ENCODE results near the gene GJC1. TPM values are rescaled to one million over a fixed set of nuclear protein-coding genes. Genes with fewer than 3 reads are reported as not detected.

Gene GJC1
- total and polyA plus RNA-seq, 4 donors = 3.9 to 44.3 (median 8.5) TPM

DNA sequence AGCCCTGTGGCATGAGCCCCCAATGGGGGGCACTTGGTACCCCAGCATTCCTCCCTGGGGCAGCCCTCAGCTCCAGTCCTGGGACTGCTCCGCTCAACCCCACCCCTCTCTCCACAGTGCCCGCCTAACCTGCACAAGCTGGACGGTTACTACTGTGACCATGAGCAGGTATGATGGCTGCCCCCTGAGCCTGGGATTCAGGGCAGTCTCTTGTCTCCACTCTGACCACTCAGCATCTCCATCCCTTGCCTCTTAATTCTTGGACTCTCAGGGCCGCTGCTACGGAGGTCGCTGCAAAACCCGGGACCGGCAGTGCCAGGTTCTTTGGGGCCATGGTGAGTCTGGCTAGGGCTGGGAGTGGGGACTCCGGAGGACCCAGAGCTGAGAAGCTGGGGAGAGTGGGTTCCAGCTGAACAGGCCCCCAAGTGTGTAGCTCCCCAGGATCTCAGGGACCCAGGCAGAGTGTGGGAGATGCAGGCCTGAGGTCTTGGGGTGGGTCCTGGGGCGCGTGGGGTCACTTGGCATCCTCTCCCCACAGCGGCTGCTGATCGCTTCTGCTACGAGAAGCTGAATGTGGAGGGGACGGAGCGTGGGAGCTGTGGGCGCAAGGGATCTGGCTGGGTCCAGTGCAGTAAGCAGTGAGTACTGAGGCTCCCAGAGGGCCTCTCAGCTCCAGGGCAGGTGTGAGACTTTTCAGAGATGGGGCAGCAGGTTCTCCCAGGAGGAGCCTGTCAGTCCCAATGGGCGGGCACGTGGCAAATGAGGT lies 53.3 kb downstream of the GJC1 start:
- Histone ChIP-seq H3K36me3 (ENCODE audit: control insufficient read depth in 4 of 4, insufficient read depth in 4 of 4, low read length in 4 of 4) (no peaks in the 10 kb centered on the region), H3K27me3 (ENCODE audit: control insufficient read depth in 3 of 3, insufficient read depth in 3 of 3, low read length in 2 of 3) (no peaks in the 10 kb centered on the region), H3K4me1 (ENCODE audit: control insufficient read depth in 5 of 5, insufficient read depth in 5 of 5, low read length in 5 of 5) (peaks cover 0 to 31% (median 7%) of the 10 kb centered on the region in 5 donors), H3K9ac (ENCODE audit: insufficient read depth in 1 of 2, low read length in 2 of 2) (no peak overlapping the region), H3K4me3 (no peak overlapping the region), H3K9me3 (ENCODE audit: control insufficient read depth in 4 of 4, insufficient read depth in 3 of 4, low read length in 3 of 4) (no peaks in the 10 kb centered on the region), H3K27ac (ENCODE audit: low read depth in 1 of 2, low read length in 1 of 2) (no peak overlapping the region)
- WGBS, 2 donors = 91 to 92% methylated on average over 19 of the region's 19 CpGs
- ATAC-seq (ENCODE audit: insufficient read depth, low FRiP score) = no peak
- no peak for DNase-seq
- TF ChIP-seq, protein P1, sequence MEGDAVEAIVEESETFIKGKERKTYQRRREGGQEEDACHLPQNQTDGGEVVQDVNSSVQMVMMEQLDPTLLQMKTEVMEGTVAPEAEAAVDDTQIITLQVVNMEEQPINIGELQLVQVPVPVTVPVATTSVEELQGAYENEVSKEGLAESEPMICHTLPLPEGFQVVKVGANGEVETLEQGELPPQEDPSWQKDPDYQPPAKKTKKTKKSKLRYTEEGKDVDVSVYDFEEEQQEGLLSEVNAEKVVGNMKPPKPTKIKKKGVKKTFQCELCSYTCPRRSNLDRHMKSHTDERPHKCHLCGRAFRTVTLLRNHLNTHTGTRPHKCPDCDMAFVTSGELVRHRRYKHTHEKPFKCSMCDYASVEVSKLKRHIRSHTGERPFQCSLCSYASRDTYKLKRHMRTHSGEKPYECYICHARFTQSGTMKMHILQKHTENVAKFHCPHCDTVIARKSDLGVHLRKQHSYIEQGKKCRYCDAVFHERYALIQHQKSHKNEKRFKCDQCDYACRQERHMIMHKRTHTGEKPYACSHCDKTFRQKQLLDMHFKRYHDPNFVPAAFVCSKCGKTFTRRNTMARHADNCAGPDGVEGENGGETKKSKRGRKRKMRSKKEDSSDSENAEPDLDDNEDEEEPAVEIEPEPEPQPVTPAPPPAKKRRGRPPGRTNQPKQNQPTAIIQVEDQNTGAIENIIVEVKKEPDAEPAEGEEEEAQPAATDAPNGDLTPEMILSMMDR (IDR thresholded peaks at IDR 0.05; ENCODE audit: control extremely low read depth, extremely low read depth) = no peak

DNA sequence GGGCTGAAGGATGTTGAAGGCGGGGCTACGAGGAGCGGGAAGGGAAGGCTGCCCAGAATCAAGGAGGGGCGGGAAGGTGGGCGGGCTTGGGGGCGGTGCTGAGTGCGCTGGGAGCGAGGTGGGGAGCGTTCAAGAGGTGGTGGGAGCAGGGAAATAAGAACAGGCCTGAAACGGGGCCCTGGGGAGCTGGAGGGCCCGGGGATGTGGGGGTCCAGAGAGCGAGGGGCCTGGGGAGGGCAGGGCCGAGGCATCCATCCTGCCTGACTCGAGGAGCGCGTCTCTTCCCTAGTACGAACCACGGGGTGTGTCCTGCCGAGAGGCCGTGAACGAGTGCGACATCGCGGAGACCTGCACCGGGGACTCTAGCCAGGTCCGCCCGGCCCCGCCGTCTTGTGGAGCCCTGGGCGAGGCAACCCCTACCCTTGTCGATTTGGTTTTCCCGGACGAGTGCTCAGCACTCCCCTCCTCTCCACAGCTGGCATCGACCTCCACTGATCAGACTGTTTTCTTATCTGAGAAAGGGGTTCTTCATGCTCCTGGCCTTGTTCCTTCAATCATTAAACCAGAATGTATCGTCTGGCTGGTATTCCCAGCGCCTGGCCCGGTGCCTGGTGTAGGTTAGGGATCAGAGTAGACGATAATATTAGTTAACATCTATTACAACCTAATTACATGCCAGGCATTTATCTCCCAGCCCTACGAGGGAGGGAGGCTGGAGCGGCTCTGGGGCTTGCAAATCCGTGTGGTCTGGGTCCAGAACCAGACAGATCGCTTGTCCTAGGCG lies 54.1 kb downstream of the GJC1 start:
- TF ChIP-seq, protein P1 (IDR thresholded peaks at IDR 0.05; ENCODE audit: control extremely low read depth, extremely low read depth) = no peak

DNA sequence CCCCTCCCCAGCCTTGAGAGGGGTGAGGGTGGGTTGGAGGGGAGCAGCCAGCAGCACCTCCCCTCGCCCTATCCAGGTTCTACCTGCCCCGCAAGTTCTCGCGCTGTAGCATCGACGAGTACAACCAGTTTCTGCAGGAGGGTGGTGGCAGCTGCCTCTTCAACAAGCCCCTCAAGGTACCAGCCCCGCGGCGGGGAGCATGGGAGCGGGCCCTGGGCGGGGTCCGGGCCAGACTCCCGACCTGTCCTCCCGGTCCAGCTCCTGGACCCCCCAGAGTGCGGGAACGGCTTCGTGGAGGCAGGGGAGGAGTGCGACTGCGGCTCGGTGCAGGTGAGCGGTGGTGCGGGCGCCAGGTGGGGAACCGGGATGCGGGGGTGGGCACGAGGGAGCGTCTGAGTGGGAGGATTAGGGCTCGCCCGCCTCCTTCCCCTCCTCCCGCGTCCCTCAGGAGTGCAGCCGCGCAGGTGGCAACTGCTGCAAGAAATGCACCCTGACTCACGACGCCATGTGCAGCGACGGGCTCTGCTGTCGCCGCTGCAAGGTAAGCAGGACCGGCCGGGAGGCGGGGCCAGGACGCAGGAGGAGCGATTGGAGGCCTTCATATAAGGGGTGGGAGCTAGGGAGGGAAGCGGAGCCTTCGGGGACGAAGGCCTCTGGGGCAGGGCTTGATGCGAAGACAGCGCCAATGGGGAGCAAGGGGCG lies 54.8 kb downstream of the GJC1 start:
- Histone ChIP-seq H3K9me3 (ENCODE audit: control insufficient read depth in 4 of 4, insufficient read depth in 3 of 4, low read length in 3 of 4) (no peaks in the 10 kb centered on the region), H3K9ac (ENCODE audit: insufficient read depth in 1 of 2, low read length in 2 of 2) (no peak overlapping the region), H3K4me1 (ENCODE audit: control insufficient read depth in 5 of 5, insufficient read depth in 5 of 5, low read length in 5 of 5) (peaks cover 0 to 17% (median 0%) of the 10 kb centered on the region in 5 donors), H3K4me3 (peak overlapping the region; percentile 34), H3K27ac (ENCODE audit: low read depth in 1 of 2, low read length in 1 of 2) (no peak overlapping the region), H3K36me3 (ENCODE audit: control insufficient read depth in 4 of 4, insufficient read depth in 4 of 4, low read length in 4 of 4) (no peaks in the 10 kb centered on the region), H3K27me3 (ENCODE audit: control insufficient read depth in 3 of 3, insufficient read depth in 3 of 3, low read length in 2 of 3) (no peaks in the 10 kb centered on the region)
- peak; percentile 98 to 99 (median 98) for DNase-seq
- 0 to 1% methylated on average over 36 to 50 of the region's 50 CpGs for WGBS, 2 donors
- peak; percentile 96 for ATAC-seq (ENCODE audit: insufficient read depth, low FRiP score)
- TF ChIP-seq, protein P1 (IDR thresholded peaks at IDR 0.05; ENCODE audit: control extremely low read depth, extremely low read depth) = no peak

More for the DNA sequence above, 54.1 kb downstream of the GJC1 start:
- peaks cover 0 to 23% (median 4%) of the 10 kb centered on the region in 5 donors for H3K4me1 ChIP-seq (ENCODE audit: control insufficient read depth in 5 of 5, insufficient read depth in 5 of 5, low read length in 5 of 5)
- H3K27ac ChIP-seq (ENCODE audit: low read depth in 1 of 2, low read length in 1 of 2) = peak overlapping the region in 1 of 2 donors; percentile 10
- peak overlapping the region; percentile 14 for H3K4me3 ChIP-seq
- DNase-seq (no peak), ATAC-seq (ENCODE audit: insufficient read depth, low FRiP score) (no peak)
- 10 to 14% methylated on average over 43 of the region's 43 CpGs for WGBS, 2 donors
- peak overlapping the region in 1 of 2 donors; percentile 54 for H3K9ac ChIP-seq (ENCODE audit: insufficient read depth in 1 of 2, low read length in 2 of 2)
- no peaks in the 10 kb centered on the region for H3K9me3 ChIP-seq (ENCODE audit: control insufficient read depth in 4 of 4, insufficient read depth in 3 of 4, low read length in 3 of 4)
- no peaks in the 10 kb centered on the region for H3K27me3 ChIP-seq (ENCODE audit: control insufficient read depth in 3 of 3, insufficient read depth in 3 of 3, low read length in 2 of 3)
- H3K36me3 ChIP-seq (ENCODE audit: control insufficient read depth in 4 of 4, insufficient read depth in 4 of 4, low read length in 4 of 4) = no peaks in the 10 kb centered on the region

Measured in lung (tissue), 12 donors.